ENCODE data around the gene FSTL5.

The FSTL5 gene

GRCh38 chr4:161585011-161585410 lies 578.8 kb downstream of the FSTL5 start:
- H3K27ac ChIP-seq = no peak overlapping the region
- no peak for TF ChIP-seq CTCF (conservative IDR thresholded peaks at IDR 0.05; ENCODE audit: low read depth)
- CTCF ChIA-PET = no interaction called here
- POLR2A ChIA-PET (ENCODE audit: low non-redundant PET) = no interaction called here
- no peak for DNase-seq (ENCODE audit: low spot score)

DNA sequence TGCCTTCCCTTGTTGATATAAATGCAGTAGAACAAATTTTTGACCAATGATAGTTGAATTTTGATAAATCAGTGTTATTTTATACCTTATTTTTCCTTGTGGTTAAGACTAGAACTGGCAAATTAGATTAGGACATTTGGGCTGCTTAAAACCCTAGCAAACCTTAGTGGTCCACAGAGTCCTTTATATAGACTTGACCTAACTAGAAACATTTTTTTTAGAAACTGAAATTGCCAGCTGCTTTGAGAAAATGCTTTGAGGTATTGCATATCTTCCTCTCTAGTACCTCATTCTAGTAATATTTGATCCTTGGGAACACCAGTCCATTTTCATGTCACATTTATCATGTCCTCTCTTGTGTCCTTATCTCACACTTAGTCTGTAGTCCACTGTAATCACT lies 580.3 kb downstream of the FSTL5 start:
- TF ChIP-seq CTCF (conservative IDR thresholded peaks at IDR 0.05; ENCODE audit: low read depth) = no peak
- ChIA-PET CTCF (no interaction called here), POLR2A (ENCODE audit: low non-redundant PET) (no interaction called here)
- DNase-seq (ENCODE audit: low spot score) = no peak
- H3K27ac ChIP-seq = no peak overlapping the region

DNA sequence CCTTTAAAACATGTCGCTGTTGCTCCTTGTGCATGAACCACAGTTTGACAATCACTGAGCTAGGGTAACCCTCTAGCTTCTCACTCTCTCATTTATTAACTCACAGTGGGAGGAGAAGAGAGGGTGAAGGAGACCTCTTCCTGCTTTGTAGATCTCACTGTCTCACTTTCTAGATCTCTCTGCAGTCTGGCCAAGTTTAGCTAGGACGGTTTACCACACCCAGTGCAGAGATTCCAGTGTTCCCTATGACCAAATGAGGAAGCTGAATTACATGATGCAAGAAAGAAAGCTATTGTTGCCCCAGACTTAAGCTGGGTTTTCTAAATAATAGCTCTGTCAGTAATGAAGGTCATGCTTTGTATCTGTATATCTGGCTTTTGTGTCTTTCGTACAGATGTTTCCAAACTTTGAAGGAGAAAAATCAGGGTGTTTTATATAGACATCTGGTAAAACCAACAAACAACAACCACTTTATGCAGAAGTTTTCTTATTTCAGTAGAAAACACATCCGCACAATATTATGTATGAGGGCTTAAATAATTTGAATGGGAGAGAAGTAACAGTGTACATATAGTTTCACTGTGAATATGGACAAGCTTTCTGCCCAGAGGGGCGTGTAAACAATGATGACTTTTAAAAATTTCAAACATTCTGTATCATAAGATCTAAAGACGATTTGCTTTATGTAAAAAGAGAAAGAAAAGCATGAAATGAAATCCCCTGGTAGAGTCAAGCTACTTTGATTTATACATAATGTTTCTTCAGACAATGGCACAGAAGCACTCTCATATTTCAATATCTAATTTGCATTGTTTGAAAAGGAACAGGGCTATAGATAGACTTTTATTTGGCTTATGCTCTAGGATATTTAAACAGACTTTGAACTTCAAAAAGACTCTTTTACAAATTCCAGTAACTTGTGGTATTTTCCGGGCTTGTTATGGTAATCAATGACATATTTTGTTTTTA lies 582.3 kb downstream of the FSTL5 start:
- ChIA-PET CTCF (no interaction called here), POLR2A (ENCODE audit: low non-redundant PET) (no interaction called here)

DNA sequence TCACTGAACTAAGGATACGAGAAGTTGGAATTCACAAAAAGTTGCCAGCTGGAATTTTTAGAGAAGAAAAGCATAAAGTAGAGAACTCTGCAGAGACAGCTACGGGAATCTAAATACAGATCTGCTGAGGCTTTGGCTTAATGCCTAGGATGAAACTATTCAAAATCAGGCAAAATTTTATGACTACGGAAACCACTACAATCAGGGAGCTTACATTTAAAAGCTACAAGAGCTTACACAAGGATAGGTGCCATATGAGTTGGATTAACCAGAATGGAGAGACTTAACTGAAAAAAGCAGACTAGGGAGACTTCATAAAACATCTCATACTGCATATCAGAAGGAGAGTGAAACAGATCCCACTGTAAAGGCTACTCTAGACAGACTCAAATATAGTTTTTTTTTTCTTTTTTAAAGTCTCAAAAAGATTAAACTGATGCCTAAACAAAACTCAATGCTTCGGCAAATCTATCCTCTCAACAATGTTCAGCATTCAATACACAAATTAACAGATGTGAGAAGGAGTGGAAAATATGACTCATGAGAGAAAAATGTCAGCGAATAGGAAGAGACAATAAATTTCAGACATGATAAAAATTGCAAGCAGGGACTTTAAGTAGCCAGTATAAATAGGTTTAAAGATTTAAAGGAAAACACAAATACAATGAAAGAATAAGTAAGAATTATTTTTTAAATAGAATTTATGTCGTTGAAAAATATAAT lies 586.1 kb downstream of the FSTL5 start:
- no peak for TF ChIP-seq CTCF (conservative IDR thresholded peaks at IDR 0.05; ENCODE audit: low read depth)
- DNase-seq (ENCODE audit: low spot score) = peak; percentile 30
- ChIA-PET CTCF (interaction anchor here (0.5 to 0.7 kb wide), 2 partner anchors 11 to 438 kb away, joined by 3 to 5 read pairs; no protein-coding TSS in a partner anchor), POLR2A (ENCODE audit: low non-redundant PET) (no interaction called here)
- H3K27ac ChIP-seq = no peak overlapping the region

More for the DNA sequence above, 582.3 kb downstream of the FSTL5 start:
- TF ChIP-seq CTCF (conservative IDR thresholded peaks at IDR 0.05; ENCODE audit: low read depth) = no peak
- no peak overlapping the region for H3K27ac ChIP-seq
- DNase-seq (ENCODE audit: low spot score) = no peak

DNA sequence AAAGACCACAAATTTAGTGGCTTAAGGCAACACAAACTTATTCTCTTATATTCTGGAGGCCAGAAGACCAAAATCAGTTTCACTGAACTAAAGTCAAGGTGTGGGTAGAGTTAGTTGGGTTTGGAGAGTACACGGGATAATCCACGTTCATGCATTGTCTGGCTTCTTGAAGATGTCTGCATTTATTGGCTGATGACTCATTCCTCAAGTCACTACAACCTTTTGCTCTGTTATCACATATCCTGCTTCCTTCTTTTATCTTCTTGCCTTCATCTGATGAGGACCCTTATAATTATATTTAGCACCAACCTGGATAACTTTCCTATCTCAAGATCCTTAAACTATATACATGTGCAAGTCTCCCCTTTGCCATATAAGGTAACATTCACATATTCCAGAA lies 590.0 kb downstream of the FSTL5 start:
- H3K27ac ChIP-seq = no peak overlapping the region
- no peak for DNase-seq (ENCODE audit: low spot score)
- ChIA-PET POLR2A (ENCODE audit: low non-redundant PET) (no interaction called here), CTCF (no interaction called here)
- no peak for TF ChIP-seq CTCF (conservative IDR thresholded peaks at IDR 0.05; ENCODE audit: low read depth)

- ChIA-PET POLR2A (ENCODE audit: low non-redundant PET) (no interaction called here), CTCF (interaction anchor here (0.6 to 0.7 kb wide), 5 partner anchors 16 to 1258 kb away, joined by 3 to 4 read pairs (median 3); no protein-coding TSS in a partner anchor)
- no peak overlapping the region for H3K27ac ChIP-seq
- no peak for DNase-seq (ENCODE audit: low spot score)
- peak; percentile 40; the same call in 1 of the 2 replicates for TF ChIP-seq CTCF (conservative IDR thresholded peaks at IDR 0.05; ENCODE audit: low read depth)
Observed at GRCh38 chr4:161564230-161564834, 599.5 kb downstream of the FSTL5 start.
